Prostate gland (tissue), 2 donors: Measurements from ENCODE around the gene UBAC2. TPM values are rescaled to one million over a fixed set of nuclear protein-coding genes. Genes with fewer than 3 reads are reported as not detected.

Experiments used
- DNase-seq: peaks from one replicate; pipeline ENCODE4 v3.0.0-alpha.2; 2019; ENCODE audit warnings: low spot score
- H3K27ac ChIP-seq, 2 donors: fragments of 200-600 bp; sonication (generic); 2 replicates each; pipeline ENCODE4 v1.5.1; 2017 to 2019
- H3K27me3 ChIP-seq: fragments of 200-600 bp; sonication (generic); replicated peaks from 2 replicates; pipeline ENCODE4 v1.5.1; 2019; ENCODE audit not compliant: insufficient read depth
- H3K36me3 ChIP-seq, 2 donors: fragments of 200-600 bp; sonication (generic); 1 replicate in 1 of 2; 2 replicates in 1 of 2; pipeline versions ENCODE4 v1.5.1 to v1.8.1; 2017 to 2019
- H3K4me1 ChIP-seq: fragments of 200-600 bp; sonication (generic); replicated peaks from 2 replicates; pipeline ENCODE4 v1.5.1; 2019
- H3K4me3 ChIP-seq, 2 donors: fragments of 200-600 bp; sonication (generic); 2 replicates each; pipeline ENCODE4 v1.5.1; 2017 to 2019
- H3K9me3 ChIP-seq: fragments of 200-600 bp; sonication (generic); 2 replicates; pipeline ENCODE4 v1.5.1; 2017
- CTCF ChIP-seq, 4 experiments: fragments of 200-600 bp in 2 of 4; fragments of 450-650 bp in 2 of 4; sonication (generic) in 2 of 4; IDR thresholded peaks; 1 replicate in 3 of 4; 2 replicates in 1 of 4; pipeline ENCODE4 v1.5.1; 2016 to 2019; ENCODE audit warnings: antibody characterized with exemption in 4 of 4, mild to moderate bottlenecking in 2 of 4, moderate library complexity in 2 of 4
- POLR2A ChIP-seq: fragments of 450-650 bp; IDR thresholded peaks from one replicate; pipeline ENCODE4 v1.6.1; 2016; ENCODE audit warnings: antibody characterized with exemption, mild to moderate bottlenecking
- POLR2AphosphoS5 ChIP-seq: sonication (generic); formaldehyde crosslinking; IDR thresholded peaks from one replicate; pipeline ENCODE4 v1.6.1; 2017; ENCODE audit warnings: antibody characterized with exemption
- WGBS: methylation state at CpG from one replicate; pipeline ENCODE4 v1.1.5; 2018; 5-methylcytosine and 5-hydroxymethylcytosine counted together
- intact Hi-C: fragments of 100-400 bp; cut with DNase I; formaldehyde crosslinking; loops from one replicate; pipeline ENCODE4 v1.14.2; 2022
- total RNA-seq, 2 donors: library from RNA; depleted of rRNA; stranded (reverse); fragments of >200 nt; gene quantifications; one replicate each; pipeline ENCODE4 v1.1.0, GENCODE V29; 2016

UBAC2 gene
- total RNA-seq, 2 donors from 2014 or later, result 60.7 to 86.9 TPM

- no peak for TF ChIP-seq POLR2A
- TF ChIP-seq CTCF (IDR thresholded peaks at IDR 0.05), result no peak
- TF ChIP-seq POLR2AphosphoS5, result no peak
- Histone ChIP-seq H3K27ac (no peak overlapping the region), H3K27me3 (no peaks in the 10 kb centered on the region), H3K4me3 (no peak overlapping the region), H3K9me3 (no peaks in the 10 kb centered on the region), H3K4me1 (no peaks in the 10 kb centered on the region), H3K36me3 (no peaks in the 10 kb centered on the region)
- intact Hi-C loops, result no loop called here
- 81% methylated on average over 4 of the region's 4 CpGs for WGBS
- DNase-seq, result no peak
These were observed 109.9 kb downstream of the UBAC2 start for GRCh38 chr13:99310382-99311031.

- 88% methylated on average over 4 of the region's 4 CpGs for WGBS
- no peak overlapping the region for H3K27ac ChIP-seq
- no peak for TF ChIP-seq CTCF (IDR thresholded peaks at IDR 0.05)
- no peak for TF ChIP-seq POLR2AphosphoS5
- no peak for TF ChIP-seq POLR2A
- no peaks in the 10 kb centered on the region for H3K27me3 ChIP-seq
- DNase-seq, result no peak
- H3K4me3 ChIP-seq, result no peak overlapping the region
- no peaks in the 10 kb centered on the region for H3K36me3 ChIP-seq
- no peaks in the 10 kb centered on the region for H3K4me1 ChIP-seq
- no peaks in the 10 kb centered on the region for H3K9me3 ChIP-seq
- intact Hi-C loops, result no loop called here
These were observed 110.5 kb downstream of the UBAC2 start for GRCh38 chr13:99311137-99311536.

- TF ChIP-seq CTCF (IDR thresholded peaks at IDR 0.05) (no peak), POLR2AphosphoS5 (no peak), POLR2A (no peak)
- Histone ChIP-seq H3K36me3 (no peaks in the 10 kb centered on the region), H3K9me3 (no peaks in the 10 kb centered on the region), H3K27me3 (no peaks in the 10 kb centered on the region), H3K27ac (no peak overlapping the region), H3K4me1 (no peaks in the 10 kb centered on the region), H3K4me3 (no peak overlapping the region)
- no peak for DNase-seq
- intact Hi-C loops, result no loop called here
- WGBS, result 95% methylated on average over 10 of the region's 10 CpGs
These were observed 111.3 kb downstream of the UBAC2 start for GRCh38 chr13:99311748-99312492.

- 89% methylated on average over 7 of the region's 7 CpGs for WGBS
- Histone ChIP-seq H3K36me3 (no peaks in the 10 kb centered on the region), H3K27me3 (no peaks in the 10 kb centered on the region), H3K9me3 (no peaks in the 10 kb centered on the region), H3K27ac (no peak overlapping the region), H3K4me1 (no peaks in the 10 kb centered on the region), H3K4me3 (no peak overlapping the region)
- intact Hi-C loops, result no loop called here
- no peak for DNase-seq
- TF ChIP-seq POLR2AphosphoS5, result no peak
- TF ChIP-seq POLR2A, result no peak
- TF ChIP-seq CTCF (IDR thresholded peaks at IDR 0.05), result no peak
These were observed 111.8 kb downstream of the UBAC2 start for GRCh38 chr13:99312493-99312883.

GRCh38 chr13:99313501-99313900, 112.8 kb downstream of the UBAC2 start:
- 80% methylated on average over 3 of the region's 3 CpGs for WGBS
- no peak overlapping the region for H3K27ac ChIP-seq

More at GRCh38 chr13:99313501-99313900, 112.8 kb downstream of the UBAC2 start:
- intact Hi-C loops, result no loop called here
- Histone ChIP-seq H3K4me1 (no peaks in the 10 kb centered on the region), H3K27me3 (no peaks in the 10 kb centered on the region), H3K36me3 (no peaks in the 10 kb centered on the region), H3K4me3 (no peak overlapping the region), H3K9me3 (no peaks in the 10 kb centered on the region)
- no peak for DNase-seq
- TF ChIP-seq POLR2A (no peak), POLR2AphosphoS5 (no peak), CTCF (IDR thresholded peaks at IDR 0.05) (no peak)
